ENCODE measurements around the gene TRIM17.
A peak's percentile ranks its signal among the peaks of the same experiment; 100 is the strongest.

TRIM17 gene

GRCh38 chr1:228400692-228401454 is 15.8 kb downstream of the TRIM17 start:
- DNase-seq (ENCODE audit: low spot score): no peak

GRCh38 chr1:228400237-228400651 is 16.4 kb downstream of the TRIM17 start:
- no peak for DNase-seq (ENCODE audit: low spot score)

GRCh38 chr1:228399531-228400236 is 17.0 kb downstream of the TRIM17 start:
- DNase-seq (ENCODE audit: low spot score): no peak

- DNase-seq (ENCODE audit: low spot score): no peak
Measured at GRCh38 chr1:228398741-228399461, 17.8 kb downstream of the TRIM17 start.

- no peak for DNase-seq (ENCODE audit: low spot score)
Measured at GRCh38 chr1:228397966-228398365, 18.7 kb downstream of the TRIM17 start.

- no peak for DNase-seq (ENCODE audit: low spot score)
Measured at GRCh38 chr1:228396770-228397662, 19.6 kb downstream of the TRIM17 start.

- no peak for DNase-seq (ENCODE audit: low spot score)
Measured at GRCh38 chr1:228394571-228395394, 21.9 kb downstream of the TRIM17 start.

GRCh38 chr1:228393811-228394570 is 22.7 kb downstream of the TRIM17 start:
- DNase-seq (ENCODE audit: low spot score): no peak

- DNase-seq (ENCODE audit: low spot score): peak; percentile 52
Measured at GRCh38 chr1:228393268-228393701, 23.4 kb downstream of the TRIM17 start.

GRCh38 chr1:228392111-228392936 is 24.3 kb downstream of the TRIM17 start:
- no peak for DNase-seq (ENCODE audit: low spot score)

GRCh38 chr1:228391411-228392020 is 25.1 kb downstream of the TRIM17 start:
- no peak for DNase-seq (ENCODE audit: low spot score)

- no peak for DNase-seq (ENCODE audit: low spot score)
Measured at GRCh38 chr1:228390649-228391048, 26.0 kb downstream of the TRIM17 start.

GRCh38 chr1:228387321-228387720 is 29.3 kb downstream of the TRIM17 start:
- no peak for DNase-seq (ENCODE audit: low spot score)

- DNase-seq (ENCODE audit: low spot score): no peak
Measured at GRCh38 chr1:228385232-228385631, 31.4 kb downstream of the TRIM17 start.

- DNase-seq (ENCODE audit: low spot score): no peak
Measured at GRCh38 chr1:228383773-228384172, 32.9 kb downstream of the TRIM17 start.

- no peak for DNase-seq (ENCODE audit: low spot score)
Measured at GRCh38 chr1:228381356-228381755, 35.3 kb downstream of the TRIM17 start.

GRCh38 chr1:228379666-228380065 is 37.0 kb downstream of the TRIM17 start:
- no peak for DNase-seq (ENCODE audit: low spot score)

- DNase-seq (ENCODE audit: low spot score): peak; percentile 30
Measured at GRCh38 chr1:228378873-228379460, 37.7 kb downstream of the TRIM17 start.

Data from SW480 (cell line).